ENCODE data around the gene CAB39.

Gene CAB39

DNA sequence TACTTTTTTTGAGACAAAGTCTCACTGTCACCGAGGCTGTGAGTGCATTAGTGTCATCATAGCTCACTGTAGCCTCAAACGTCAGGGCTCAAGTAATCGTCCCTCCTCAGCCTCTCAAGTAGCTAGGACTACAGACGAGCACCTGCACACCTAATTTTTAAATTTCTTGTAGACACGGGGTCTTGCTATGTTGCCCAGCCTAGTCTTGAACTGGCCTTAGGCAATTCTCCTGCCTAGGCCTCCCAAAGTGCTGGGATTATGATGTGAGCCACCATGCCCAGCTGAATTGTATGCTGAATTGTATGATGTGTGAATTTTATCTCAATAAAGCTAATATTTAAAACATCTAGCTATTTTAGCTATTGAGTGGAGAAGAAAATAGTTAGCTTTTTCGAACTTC lies 18.9 kb downstream of the CAB39 start:
- Mint-ChIP-seq H3K27me3 (ENCODE audit: low read depth, poor library complexity) (no peaks in the 10 kb centered on the region), H3K4me3 (no peak overlapping the region), H3K4me1 (peaks cover 13% of the 10 kb centered on the region), H3K27ac (no peak overlapping the region), H3K9me3 (peaks cover 3% of the 10 kb centered on the region), H3K36me3 (ENCODE audit: low read depth) (peaks cover 31% of the 10 kb centered on the region)
- no peak for DNase-seq
- TF ChIP-seq, protein P1, sequence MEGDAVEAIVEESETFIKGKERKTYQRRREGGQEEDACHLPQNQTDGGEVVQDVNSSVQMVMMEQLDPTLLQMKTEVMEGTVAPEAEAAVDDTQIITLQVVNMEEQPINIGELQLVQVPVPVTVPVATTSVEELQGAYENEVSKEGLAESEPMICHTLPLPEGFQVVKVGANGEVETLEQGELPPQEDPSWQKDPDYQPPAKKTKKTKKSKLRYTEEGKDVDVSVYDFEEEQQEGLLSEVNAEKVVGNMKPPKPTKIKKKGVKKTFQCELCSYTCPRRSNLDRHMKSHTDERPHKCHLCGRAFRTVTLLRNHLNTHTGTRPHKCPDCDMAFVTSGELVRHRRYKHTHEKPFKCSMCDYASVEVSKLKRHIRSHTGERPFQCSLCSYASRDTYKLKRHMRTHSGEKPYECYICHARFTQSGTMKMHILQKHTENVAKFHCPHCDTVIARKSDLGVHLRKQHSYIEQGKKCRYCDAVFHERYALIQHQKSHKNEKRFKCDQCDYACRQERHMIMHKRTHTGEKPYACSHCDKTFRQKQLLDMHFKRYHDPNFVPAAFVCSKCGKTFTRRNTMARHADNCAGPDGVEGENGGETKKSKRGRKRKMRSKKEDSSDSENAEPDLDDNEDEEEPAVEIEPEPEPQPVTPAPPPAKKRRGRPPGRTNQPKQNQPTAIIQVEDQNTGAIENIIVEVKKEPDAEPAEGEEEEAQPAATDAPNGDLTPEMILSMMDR (IDR thresholded peaks at IDR 0.05) = no peak

DNA sequence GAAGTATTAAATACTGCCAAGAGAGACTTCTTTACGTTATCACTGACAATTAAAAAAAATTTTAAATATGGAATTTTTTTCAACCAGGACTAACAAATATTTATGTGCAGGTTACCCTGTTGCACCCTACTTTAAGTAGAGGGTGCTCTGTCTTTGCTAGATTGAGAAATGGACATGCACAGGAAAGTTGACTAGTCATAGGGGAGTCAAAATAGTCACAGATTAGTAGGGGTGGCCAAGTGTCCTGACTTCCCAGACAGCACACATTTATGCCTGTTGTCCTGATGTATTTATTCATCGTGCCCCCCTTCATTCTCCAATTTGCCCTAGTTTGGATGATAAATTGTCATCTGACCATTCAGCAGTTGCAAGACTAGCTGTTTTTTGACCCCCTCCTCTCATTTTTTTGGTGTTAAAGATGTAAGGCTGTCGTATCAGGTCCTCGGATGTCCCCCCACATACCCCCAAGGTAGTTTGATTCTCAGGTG lies 20.3 kb downstream of the CAB39 start:
- DNase-seq = no peak
- H3K27me3 Mint-ChIP-seq (ENCODE audit: low read depth, poor library complexity) = no peaks in the 10 kb centered on the region
- H3K4me3 Mint-ChIP-seq = no peak overlapping the region
- H3K36me3 Mint-ChIP-seq (ENCODE audit: low read depth) = peaks cover 25% of the 10 kb centered on the region
- peak overlapping the region; percentile 45 for H3K27ac Mint-ChIP-seq
- TF ChIP-seq, protein P1 (IDR thresholded peaks at IDR 0.05) = no peak
- peaks cover 26% of the 10 kb centered on the region for H3K4me1 Mint-ChIP-seq
- peaks cover 3% of the 10 kb centered on the region for H3K9me3 Mint-ChIP-seq

DNA sequence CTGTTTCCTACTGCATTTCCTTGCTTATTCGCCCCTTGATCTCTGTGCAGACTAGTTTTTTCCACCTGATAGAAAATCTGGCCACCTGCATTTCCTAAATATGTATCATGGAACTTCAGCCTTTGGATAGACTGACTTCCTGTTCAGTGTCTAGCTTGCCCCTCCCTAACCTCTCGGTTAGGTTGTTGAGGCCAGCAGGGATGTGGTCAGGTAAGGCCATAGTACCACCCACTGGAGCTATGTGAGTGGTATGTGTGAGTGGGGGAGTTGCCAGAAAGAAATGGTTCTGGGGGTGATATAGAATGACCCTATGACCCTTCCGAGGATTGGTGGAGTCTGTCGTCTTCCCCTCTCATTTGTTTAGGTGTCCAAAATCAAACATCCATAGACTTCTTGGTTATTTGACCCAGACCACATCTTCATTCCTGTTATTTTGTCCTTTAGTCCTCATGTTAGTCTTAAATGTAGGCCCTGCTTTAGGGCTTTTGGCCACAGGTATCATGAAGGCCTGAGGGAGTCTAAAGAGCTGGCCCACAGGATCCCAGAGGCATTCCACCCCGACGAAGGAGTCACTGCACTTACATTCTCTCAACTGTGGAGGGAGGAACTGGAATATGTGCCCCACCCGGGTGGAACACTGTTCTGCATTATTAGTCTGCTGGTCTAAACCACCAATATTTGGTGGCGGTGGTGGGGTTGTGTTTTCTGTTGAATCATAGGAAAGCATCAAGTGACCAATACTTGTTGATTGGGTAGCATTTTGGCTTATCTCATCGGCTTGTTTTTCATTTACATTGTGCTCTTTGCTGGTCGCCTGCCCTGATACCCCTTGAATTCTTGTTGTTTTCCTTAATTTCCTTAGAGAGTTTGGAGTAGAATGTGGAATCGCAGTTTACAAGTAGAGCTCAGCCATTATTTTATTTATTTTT lies 21.9 kb downstream of the CAB39 start:
- Mint-ChIP-seq H3K27ac (peak overlapping the region; percentile 88), H3K36me3 (ENCODE audit: low read depth) (peaks cover 15% of the 10 kb centered on the region), H3K27me3 (ENCODE audit: low read depth, poor library complexity) (no peaks in the 10 kb centered on the region), H3K4me1 (peaks cover 35% of the 10 kb centered on the region), H3K4me3 (no peak overlapping the region), H3K9me3 (no peaks in the 10 kb centered on the region)
- DNase-seq = no peak
- TF ChIP-seq, protein P1 (IDR thresholded peaks at IDR 0.05) = no peak

DNA sequence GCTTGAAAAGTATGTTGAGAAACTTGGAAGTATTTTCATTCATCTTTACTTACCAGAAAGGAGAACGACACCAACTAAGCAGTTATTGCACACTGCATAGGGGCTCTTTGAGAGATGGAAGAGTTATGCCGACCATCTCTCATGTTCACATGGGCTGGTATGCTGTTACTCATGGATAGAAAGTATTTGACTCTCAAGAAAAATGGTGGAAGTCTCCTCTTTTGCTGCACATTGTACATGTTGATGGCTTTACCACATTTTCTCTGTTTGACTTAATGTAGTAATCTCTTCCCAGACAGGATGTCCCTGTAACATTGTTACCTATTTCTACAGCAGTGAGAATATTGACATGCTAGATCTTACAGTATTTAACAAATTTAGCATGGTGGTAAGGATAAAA lies 23.2 kb downstream of the CAB39 start:
- Mint-ChIP-seq H3K4me3 (no peak overlapping the region), H3K9me3 (no peaks in the 10 kb centered on the region), H3K36me3 (ENCODE audit: low read depth) (peaks cover 24% of the 10 kb centered on the region), H3K27me3 (ENCODE audit: low read depth, poor library complexity) (no peaks in the 10 kb centered on the region), H3K4me1 (peaks cover 35% of the 10 kb centered on the region), H3K27ac (no peak overlapping the region)
- TF ChIP-seq, protein P1 (IDR thresholded peaks at IDR 0.05) = no peak
- no peak for DNase-seq

DNA sequence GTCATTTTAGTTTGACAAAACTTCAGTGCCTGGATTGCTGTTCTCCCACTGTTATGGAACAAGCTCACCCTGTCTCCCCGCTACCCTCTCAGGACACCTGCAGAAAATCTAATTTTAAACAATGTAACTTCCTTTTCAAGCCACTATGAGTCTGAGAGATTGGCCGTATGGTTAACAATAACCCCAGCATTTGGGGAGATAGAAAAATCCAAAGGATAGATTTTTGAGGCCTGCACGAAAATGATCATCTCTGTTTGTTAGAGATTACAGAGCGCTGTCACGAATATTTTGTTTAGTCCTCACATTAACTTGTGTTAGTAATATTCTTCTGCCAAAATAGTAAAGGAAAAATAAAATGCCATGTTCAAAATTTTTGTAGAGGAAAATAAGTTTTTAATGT lies 24.7 kb downstream of the CAB39 start:
- Mint-ChIP-seq H3K36me3 (ENCODE audit: low read depth) (peaks cover 25% of the 10 kb centered on the region), H3K27ac (no peak overlapping the region), H3K4me1 (peaks cover 35% of the 10 kb centered on the region), H3K9me3 (no peaks in the 10 kb centered on the region), H3K27me3 (ENCODE audit: low read depth, poor library complexity) (no peaks in the 10 kb centered on the region), H3K4me3 (no peak overlapping the region)
- TF ChIP-seq, protein P1 (IDR thresholded peaks at IDR 0.05) = no peak
- DNase-seq = no peak
